Skeletal muscle tissue (tissue), 4 donors: ENCODE results near the gene CDKAL1. TPM values are rescaled to one million over a fixed set of nuclear protein-coding genes. Genes with fewer than 3 reads are reported as not detected.

ENCODE experiments used
- H3K27ac ChIP-seq: one replicate; pipeline ENCODE4 v1.7.0; 2013; ENCODE audit warnings: mild to moderate bottlenecking, low read depth, low read length, inconsistent platforms
- H3K27me3 ChIP-seq, 3 donors: one replicate each; pipeline ENCODE4 v1.7.0; 2013; ENCODE audit warnings: low read length in 3 of 3; ENCODE audit not compliant: control insufficient read depth in 3 of 3, insufficient read depth in 3 of 3
- H3K36me3 ChIP-seq, 3 donors: one replicate each; pipeline ENCODE4 v1.7.0; 2013; ENCODE audit warnings: low read length in 3 of 3; ENCODE audit not compliant: control insufficient read depth in 3 of 3, insufficient read depth in 3 of 3
- H3K4me1 ChIP-seq, 3 donors: one replicate each; pipeline ENCODE4 v1.7.0; 2013; ENCODE audit warnings: low read length in 3 of 3, mild to moderate bottlenecking in 3 of 3; ENCODE audit not compliant: control insufficient read depth in 3 of 3, insufficient read depth in 3 of 3
- H3K4me3 ChIP-seq, 3 donors: one replicate each; pipeline ENCODE4 v1.7.0; 2013; ENCODE audit warnings: low read length in 3 of 3
- H3K9ac ChIP-seq, 3 donors: one replicate each; pipeline ENCODE4 v1.7.0; 2013; ENCODE audit warnings: low read length in 3 of 3, mild to moderate bottlenecking in 3 of 3, moderate library complexity in 2 of 3, low read depth in 1 of 3
- H3K9me3 ChIP-seq, 3 donors: one replicate each; pipeline ENCODE4 v1.7.0; 2013; ENCODE audit warnings: low read length in 3 of 3; ENCODE audit not compliant: control insufficient read depth in 3 of 3
- total RNA-seq: library from RNA; depleted of rRNA; stranded (reverse); fragments of >200 nt; gene quantifications from one replicate; pipeline ENCODE4 v1.2.3, GENCODE V29; 2014
- donor health status: Osteomylitis.

Gene CDKAL1
- total RNA-seq, 1 donor from 2014 or later: 42.8 TPM

- Histone ChIP-seq H3K9ac (no peak overlapping the region), H3K36me3 (no peaks in the 10 kb centered on the region), H3K4me3 (no peak overlapping the region), H3K27ac (no peak overlapping the region), H3K27me3 (no peaks in the 10 kb centered on the region), H3K9me3 (no peaks in the 10 kb centered on the region), H3K4me1 (no peaks in the 10 kb centered on the region)
Measured at GRCh38 chr6:20978151-20978614, 443.9 kb downstream of the CDKAL1 start.

DNA sequence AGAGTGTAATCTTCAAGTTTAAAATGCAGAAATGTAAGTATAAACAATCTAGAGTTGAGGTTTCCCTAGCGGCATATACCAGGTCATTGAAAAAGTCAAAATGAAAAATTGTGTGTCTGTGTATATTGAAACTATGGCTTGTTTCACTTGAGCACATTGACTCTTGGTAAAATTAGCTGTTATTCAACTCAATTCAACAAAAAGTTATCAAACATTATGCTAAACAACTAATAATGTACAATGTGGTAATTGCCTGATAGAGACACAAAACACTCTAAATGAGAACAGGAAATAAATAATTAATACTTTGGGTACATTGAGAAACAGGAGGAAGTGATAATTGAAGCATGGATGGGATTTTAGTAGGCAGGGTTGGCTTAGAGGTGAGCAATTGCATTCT lies 444.8 kb downstream of the CDKAL1 start:
- Histone ChIP-seq H3K36me3 (no peaks in the 10 kb centered on the region), H3K27me3 (no peaks in the 10 kb centered on the region), H3K4me1 (no peaks in the 10 kb centered on the region), H3K9me3 (peaks cover 0 to 2% (median 0%) of the 10 kb centered on the region in 3 donors), H3K27ac (no peak overlapping the region), H3K9ac (no peak overlapping the region), H3K4me3 (no peak overlapping the region)

DNA sequence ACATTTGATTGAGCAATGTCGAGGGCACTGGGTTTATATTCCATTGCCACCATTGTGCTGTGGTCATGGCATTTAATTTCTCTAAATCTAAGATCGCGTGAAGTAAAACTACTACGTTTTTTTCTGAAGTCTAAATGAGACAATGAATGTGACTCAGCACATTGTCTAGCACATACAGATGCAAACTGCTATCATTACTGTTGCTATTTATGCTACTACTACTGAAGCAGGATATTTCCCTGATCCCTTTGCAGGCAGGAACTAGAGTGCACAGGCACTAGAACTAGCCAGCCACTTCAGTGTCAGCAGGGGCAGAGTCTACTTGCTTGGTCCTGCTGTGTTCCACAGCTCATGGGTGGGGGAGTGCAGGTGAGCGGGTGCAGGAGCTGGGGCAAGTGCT lies 449.7 kb downstream of the CDKAL1 start:
- peaks cover 0 to 6% (median 0%) of the 10 kb centered on the region in 3 donors for H3K9me3 ChIP-seq
- H3K27me3 ChIP-seq: no peaks in the 10 kb centered on the region
- no peak overlapping the region for H3K4me3 ChIP-seq
- no peak overlapping the region for H3K27ac ChIP-seq
- peaks cover 0 to 2% (median 0%) of the 10 kb centered on the region in 3 donors for H3K36me3 ChIP-seq
- no peaks in the 10 kb centered on the region for H3K4me1 ChIP-seq
- no peak overlapping the region for H3K9ac ChIP-seq

- no peaks in the 10 kb centered on the region for H3K27me3 ChIP-seq
- no peaks in the 10 kb centered on the region for H3K4me1 ChIP-seq
- H3K4me3 ChIP-seq: no peak overlapping the region
- H3K36me3 ChIP-seq: peaks cover 0 to 4% (median 0%) of the 10 kb centered on the region in 3 donors
- H3K9ac ChIP-seq: no peak overlapping the region
- no peak overlapping the region for H3K27ac ChIP-seq
- H3K9me3 ChIP-seq: peaks cover 0 to 6% (median 0%) of the 10 kb centered on the region in 3 donors
Measured at GRCh38 chr6:20985821-20986220, 451.6 kb downstream of the CDKAL1 start.

DNA sequence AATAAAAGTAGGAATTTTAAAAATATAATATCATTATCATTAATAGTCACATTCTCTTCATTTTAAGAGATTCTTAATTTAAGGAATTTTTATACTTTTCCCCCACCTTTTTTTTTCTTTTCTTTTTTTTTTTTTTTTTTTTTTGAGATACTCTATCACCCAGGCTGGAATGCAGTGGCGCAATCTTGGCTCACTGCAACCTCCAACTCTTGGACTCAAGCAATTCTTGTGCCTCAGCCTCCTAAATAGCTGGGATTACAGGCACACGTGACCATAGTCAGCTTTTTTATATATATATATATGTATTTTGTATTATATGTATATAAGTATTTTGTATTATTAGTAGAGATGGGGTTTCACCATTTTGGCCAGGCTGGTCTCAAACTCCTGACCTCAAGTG lies 457.7 kb downstream of the CDKAL1 start:
- H3K9ac ChIP-seq: no peak overlapping the region
- no peak overlapping the region for H3K27ac ChIP-seq
- no peak overlapping the region for H3K4me3 ChIP-seq
- H3K4me1 ChIP-seq: no peaks in the 10 kb centered on the region
- no peaks in the 10 kb centered on the region for H3K27me3 ChIP-seq
- H3K9me3 ChIP-seq: no peaks in the 10 kb centered on the region
- peaks cover 0 to 4% (median 0%) of the 10 kb centered on the region in 3 donors for H3K36me3 ChIP-seq

DNA sequence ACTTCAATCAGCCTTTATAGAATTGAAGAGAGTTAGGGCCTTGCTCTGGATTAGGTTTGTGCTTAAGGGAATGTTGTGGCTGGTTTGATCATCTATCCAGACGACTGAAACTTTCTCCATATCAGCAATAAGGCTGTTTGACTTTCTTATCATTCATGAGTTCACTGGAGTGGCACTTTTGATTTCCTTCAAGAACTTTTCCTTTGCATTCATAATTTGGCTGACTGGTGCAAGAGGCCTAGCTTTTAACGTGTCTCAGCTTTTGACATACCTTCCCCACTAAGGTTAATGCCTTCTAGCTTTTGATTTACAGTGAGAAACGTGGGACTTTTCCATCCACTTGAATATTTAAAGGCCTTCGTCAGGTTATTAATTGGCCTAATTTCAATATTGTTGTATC lies 461.8 kb downstream of the CDKAL1 start:
- H3K27ac ChIP-seq: no peak overlapping the region
- no peak overlapping the region for H3K4me3 ChIP-seq
- no peak overlapping the region for H3K9ac ChIP-seq
- no peaks in the 10 kb centered on the region for H3K4me1 ChIP-seq
- no peaks in the 10 kb centered on the region for H3K9me3 ChIP-seq
- no peaks in the 10 kb centered on the region for H3K27me3 ChIP-seq
- no peaks in the 10 kb centered on the region for H3K36me3 ChIP-seq

DNA sequence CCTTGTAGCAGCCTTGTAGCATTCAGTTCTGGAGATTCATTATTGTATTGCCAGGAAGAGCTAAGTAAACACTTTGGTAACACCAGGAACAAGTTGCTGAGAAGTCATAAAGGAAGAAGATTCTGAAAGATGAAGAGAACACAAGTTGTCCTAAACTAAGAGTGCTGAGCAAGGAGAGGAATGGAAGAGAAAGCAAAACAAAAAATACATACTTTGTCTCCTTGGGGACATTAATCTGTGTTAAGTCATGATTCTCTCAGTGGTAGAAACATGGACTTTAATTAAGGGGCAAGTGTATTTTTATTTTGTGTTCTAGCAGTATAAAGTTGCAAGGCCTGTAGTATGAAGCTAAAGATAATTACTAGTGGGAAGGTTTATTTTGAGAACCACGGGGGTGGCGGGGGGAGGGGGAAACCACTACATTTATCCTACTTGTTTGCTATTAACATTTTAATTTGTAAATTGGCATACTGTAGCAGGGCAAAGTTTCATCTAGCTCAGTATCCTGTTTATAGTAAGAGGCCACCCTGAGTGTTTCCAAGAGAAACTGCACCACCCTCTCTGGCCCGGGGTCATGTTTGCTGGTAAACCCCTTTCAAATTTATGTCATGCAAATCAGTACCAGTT lies 463.0 kb downstream of the CDKAL1 start:
- Histone ChIP-seq H3K9ac (no peak overlapping the region), H3K9me3 (no peaks in the 10 kb centered on the region), H3K27me3 (no peaks in the 10 kb centered on the region), H3K27ac (peak overlapping the region; percentile 46), H3K4me3 (no peak overlapping the region), H3K4me1 (no peaks in the 10 kb centered on the region), H3K36me3 (no peaks in the 10 kb centered on the region)

- no peak overlapping the region for H3K4me3 ChIP-seq
- no peaks in the 10 kb centered on the region for H3K9me3 ChIP-seq
- H3K36me3 ChIP-seq: no peaks in the 10 kb centered on the region
- H3K27me3 ChIP-seq: no peaks in the 10 kb centered on the region
- H3K4me1 ChIP-seq: no peaks in the 10 kb centered on the region
- H3K27ac ChIP-seq: peak overlapping the region; percentile 46
- H3K9ac ChIP-seq: no peak overlapping the region
Measured at GRCh38 chr6:20997770-20998147, 463.5 kb downstream of the CDKAL1 start.

- no peaks in the 10 kb centered on the region for H3K4me1 ChIP-seq
- H3K9me3 ChIP-seq: no peaks in the 10 kb centered on the region
- no peaks in the 10 kb centered on the region for H3K36me3 ChIP-seq
- no peak overlapping the region for H3K9ac ChIP-seq
- H3K27ac ChIP-seq: no peak overlapping the region
- no peak overlapping the region for H3K4me3 ChIP-seq
- no peaks in the 10 kb centered on the region for H3K27me3 ChIP-seq
Measured at GRCh38 chr6:20998748-20999448, 464.6 kb downstream of the CDKAL1 start.

DNA sequence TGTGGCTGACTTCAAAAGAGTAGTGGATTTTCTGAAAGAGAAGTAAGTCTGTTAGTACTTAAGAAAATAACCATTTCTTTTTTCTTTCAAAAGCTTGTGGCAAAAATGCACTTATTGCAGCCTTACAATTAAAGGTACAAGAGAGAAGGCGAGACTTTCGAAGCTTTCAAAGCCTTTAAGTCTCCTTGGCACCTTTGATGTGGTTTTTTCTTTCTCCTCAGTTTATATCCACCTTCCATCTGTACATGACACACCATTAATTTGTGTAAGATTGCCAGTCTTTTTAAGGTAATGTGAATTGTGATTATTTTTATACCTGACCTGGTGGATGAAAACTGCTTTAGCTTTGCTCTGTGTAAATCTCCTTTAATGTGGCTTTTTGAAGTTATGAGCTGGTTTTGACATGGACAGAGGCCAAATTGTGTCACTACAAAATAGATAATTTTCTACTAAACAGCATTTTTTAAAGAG lies 466.1 kb downstream of the CDKAL1 start:
- Histone ChIP-seq H3K9ac (no peak overlapping the region), H3K4me3 (no peak overlapping the region), H3K27ac (no peak overlapping the region), H3K36me3 (no peaks in the 10 kb centered on the region), H3K27me3 (no peaks in the 10 kb centered on the region), H3K9me3 (no peaks in the 10 kb centered on the region), H3K4me1 (no peaks in the 10 kb centered on the region)
